ENCODE measurements around the gene SNRPA. TPM values are rescaled to one million over a fixed set of nuclear protein-coding genes. Genes with fewer than 3 reads are reported as not detected.

SNRPA gene
- total and polyA plus RNA-seq, 2 of the 13 experiments (the other 11 are each of a cell fraction or from before 2014, with no cell fraction given) = 59.6 to 162 TPM

DNA sequence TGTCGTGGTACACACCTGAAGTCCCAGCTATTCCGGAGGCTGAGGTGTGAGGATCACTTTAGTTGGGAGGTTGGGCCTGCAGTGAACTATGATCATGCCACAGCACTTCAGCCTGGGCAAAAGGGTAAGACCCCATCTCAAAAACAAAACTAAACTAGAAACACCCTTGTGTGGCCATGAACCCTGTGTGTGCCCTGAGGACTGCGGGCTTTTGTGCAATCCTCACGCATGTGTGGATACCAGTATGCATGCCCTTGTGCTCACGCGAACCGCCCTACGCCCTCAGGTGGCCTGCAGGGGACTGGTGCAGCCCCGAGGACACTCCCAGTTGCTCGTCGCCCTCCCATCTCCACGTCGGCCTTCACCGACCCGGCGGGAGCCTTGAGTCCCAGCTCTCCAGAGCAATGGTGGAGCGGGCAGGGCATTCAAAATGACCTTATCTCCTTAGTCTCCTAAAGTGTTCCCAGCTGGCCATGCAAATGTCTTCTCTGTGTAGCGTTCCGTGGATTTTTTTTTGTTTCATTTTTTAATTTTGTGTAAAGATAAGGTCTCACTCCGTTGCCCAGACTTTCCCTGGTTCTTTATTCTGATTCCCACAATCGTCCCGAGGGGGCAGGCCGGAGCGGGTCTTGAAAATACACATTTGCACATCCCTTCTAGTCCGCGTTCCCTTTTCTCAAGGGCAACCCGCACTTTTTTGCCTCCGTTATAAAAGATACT is 47.1 kb downstream of the SNRPA start (continued):
- TF ChIP-seq, protein P1, sequence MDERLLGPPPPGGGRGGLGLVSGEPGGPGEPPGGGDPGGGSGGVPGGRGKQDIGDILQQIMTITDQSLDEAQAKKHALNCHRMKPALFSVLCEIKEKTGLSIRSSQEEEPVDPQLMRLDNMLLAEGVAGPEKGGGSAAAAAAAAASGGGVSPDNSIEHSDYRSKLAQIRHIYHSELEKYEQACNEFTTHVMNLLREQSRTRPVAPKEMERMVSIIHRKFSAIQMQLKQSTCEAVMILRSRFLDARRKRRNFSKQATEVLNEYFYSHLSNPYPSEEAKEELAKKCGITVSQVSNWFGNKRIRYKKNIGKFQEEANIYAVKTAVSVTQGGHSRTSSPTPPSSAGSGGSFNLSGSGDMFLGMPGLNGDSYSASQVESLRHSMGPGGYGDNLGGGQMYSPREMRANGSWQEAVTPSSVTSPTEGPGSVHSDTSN (CRISPR knock-in tag; IDR thresholded peaks at IDR 0.05) = no peak
- peak; percentile 87 for TF ChIP-seq ZNF264 (CRISPR knock-in tag; IDR thresholded peaks at IDR 0.05)
- no peak for TF ChIP-seq CHCHD3 (CRISPR knock-in tag; IDR thresholded peaks at IDR 0.05)
- no peak for TF ChIP-seq ZNF30 (CRISPR knock-in tag; IDR thresholded peaks at IDR 0.05)
- no peak; the same call in 1 of the 2 replicates for TF ChIP-seq ZNF580 (CRISPR knock-in tag; IDR thresholded peaks at IDR 0.05; ENCODE audit: borderline replicate concordance, low read depth)
- TF ChIP-seq, protein P2, sequence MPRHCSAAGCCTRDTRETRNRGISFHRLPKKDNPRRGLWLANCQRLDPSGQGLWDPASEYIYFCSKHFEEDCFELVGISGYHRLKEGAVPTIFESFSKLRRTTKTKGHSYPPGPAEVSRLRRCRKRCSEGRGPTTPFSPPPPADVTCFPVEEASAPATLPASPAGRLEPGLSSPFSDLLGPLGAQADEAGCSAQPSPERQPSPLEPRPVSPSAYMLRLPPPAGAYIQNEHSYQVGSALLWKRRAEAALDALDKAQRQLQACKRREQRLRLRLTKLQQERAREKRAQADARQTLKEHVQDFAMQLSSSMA (CRISPR knock-in tag; IDR thresholded peaks at IDR 0.05) = peak; percentile 73
- TF ChIP-seq ZFP41 (CRISPR knock-in tag; IDR thresholded peaks at IDR 0.05; ENCODE audit: borderline replicate concordance) = no peak
- TF ChIP-seq CBX5 (CRISPR knock-in tag; IDR thresholded peaks at IDR 0.05; ENCODE audit: borderline replicate concordance) = peak; percentile 80; the same call in 1 of the 2 replicates
- 0 out of 2 replicates have a peak, but pooled peaks have one; percentile 18 for TF ChIP-seq ZNF512B (CRISPR knock-in tag; IDR thresholded peaks at IDR 0.05; ENCODE audit: borderline replicate concordance)
- TF ChIP-seq, protein P3, sequence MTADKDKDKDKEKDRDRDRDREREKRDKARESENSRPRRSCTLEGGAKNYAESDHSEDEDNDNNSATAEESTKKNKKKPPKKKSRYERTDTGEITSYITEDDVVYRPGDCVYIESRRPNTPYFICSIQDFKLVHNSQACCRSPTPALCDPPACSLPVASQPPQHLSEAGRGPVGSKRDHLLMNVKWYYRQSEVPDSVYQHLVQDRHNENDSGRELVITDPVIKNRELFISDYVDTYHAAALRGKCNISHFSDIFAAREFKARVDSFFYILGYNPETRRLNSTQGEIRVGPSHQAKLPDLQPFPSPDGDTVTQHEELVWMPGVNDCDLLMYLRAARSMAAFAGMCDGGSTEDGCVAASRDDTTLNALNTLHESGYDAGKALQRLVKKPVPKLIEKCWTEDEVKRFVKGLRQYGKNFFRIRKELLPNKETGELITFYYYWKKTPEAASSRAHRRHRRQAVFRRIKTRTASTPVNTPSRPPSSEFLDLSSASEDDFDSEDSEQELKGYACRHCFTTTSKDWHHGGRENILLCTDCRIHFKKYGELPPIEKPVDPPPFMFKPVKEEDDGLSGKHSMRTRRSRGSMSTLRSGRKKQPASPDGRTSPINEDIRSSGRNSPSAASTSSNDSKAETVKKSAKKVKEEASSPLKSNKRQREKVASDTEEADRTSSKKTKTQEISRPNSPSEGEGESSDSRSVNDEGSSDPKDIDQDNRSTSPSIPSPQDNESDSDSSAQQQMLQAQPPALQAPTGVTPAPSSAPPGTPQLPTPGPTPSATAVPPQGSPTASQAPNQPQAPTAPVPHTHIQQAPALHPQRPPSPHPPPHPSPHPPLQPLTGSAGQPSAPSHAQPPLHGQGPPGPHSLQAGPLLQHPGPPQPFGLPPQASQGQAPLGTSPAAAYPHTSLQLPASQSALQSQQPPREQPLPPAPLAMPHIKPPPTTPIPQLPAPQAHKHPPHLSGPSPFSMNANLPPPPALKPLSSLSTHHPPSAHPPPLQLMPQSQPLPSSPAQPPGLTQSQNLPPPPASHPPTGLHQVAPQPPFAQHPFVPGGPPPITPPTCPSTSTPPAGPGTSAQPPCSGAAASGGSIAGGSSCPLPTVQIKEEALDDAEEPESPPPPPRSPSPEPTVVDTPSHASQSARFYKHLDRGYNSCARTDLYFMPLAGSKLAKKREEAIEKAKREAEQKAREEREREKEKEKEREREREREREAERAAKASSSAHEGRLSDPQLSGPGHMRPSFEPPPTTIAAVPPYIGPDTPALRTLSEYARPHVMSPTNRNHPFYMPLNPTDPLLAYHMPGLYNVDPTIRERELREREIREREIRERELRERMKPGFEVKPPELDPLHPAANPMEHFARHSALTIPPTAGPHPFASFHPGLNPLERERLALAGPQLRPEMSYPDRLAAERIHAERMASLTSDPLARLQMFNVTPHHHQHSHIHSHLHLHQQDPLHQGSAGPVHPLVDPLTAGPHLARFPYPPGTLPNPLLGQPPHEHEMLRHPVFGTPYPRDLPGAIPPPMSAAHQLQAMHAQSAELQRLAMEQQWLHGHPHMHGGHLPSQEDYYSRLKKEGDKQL (CRISPR knock-in tag; IDR thresholded peaks at IDR 0.05; ENCODE audit: low read depth) = no peak
- no peak for TF ChIP-seq FUBP1 (CRISPR knock-in tag; IDR thresholded peaks at IDR 0.05; ENCODE audit: borderline replicate concordance)
- TF ChIP-seq FIP1L1 (IDR thresholded peaks at IDR 0.05; ENCODE audit: borderline replicate concordance, insufficient read depth, low read depth, low read length) = no peak
- no peak for TF ChIP-seq MAFK (conservative IDR thresholded peaks at IDR 0.05 in 1 of 2, IDR thresholded peaks at IDR 0.05 in 1 of 2; ENCODE audit: low read length in 2 of 2)
- no peak for TF ChIP-seq TAF15 (IDR thresholded peaks at IDR 0.05; ENCODE audit: low read depth, low read length, poor library complexity, severe bottlenecking)
- no peak for TF ChIP-seq EED (CRISPR knock-in tag; IDR thresholded peaks at IDR 0.05)

Measured in HepG2 (cell line).